K562 (cell line): ENCODE measurements around the gene LRP1B.

Source experiments
- CTCF ChIP-seq, 3 experiments: IDR thresholded peaks in 2 of 3; conservative IDR thresholded peaks in 1 of 3; 2 replicates each; pipeline ENCODE4 v1.5.1; 2011 to 2012; ENCODE audit warnings: low read length in 3 of 3, mild to moderate bottlenecking in 3 of 3, control low read depth in 2 of 3, improper control_type of control experiment in 1 of 3, inconsistent platforms in 1 of 3, low read depth in 1 of 3, mixed read lengths in 1 of 3, moderate library complexity in 1 of 3; ENCODE audit not compliant: insufficient read depth in 2 of 3
- E4F1 ChIP-seq: fragments of 250-450 bp; sonication (Bioruptor Pico); IDR thresholded peaks from 2 replicates; pipeline ENCODE4 v1.5.0; 2021; ENCODE audit warnings: mild to moderate bottlenecking, borderline replicate concordance
- ESRRA ChIP-seq: fragments of 450-650 bp; IDR thresholded peaks from 2 replicates; pipeline ENCODE4 v1.6.1; 2014; ENCODE audit warnings: low read depth, mild to moderate bottlenecking, moderate library complexity, borderline replicate concordance
- EZH2 ChIP-seq: IDR thresholded peaks from 2 replicates; pipeline ENCODE4 v1.6.1; 2012; ENCODE audit warnings: low read depth, mild to moderate bottlenecking, inconsistent platforms, low read length, borderline replicate concordance
- MTA3 ChIP-seq: fragments of 450-650 bp; formaldehyde crosslinking; IDR thresholded peaks from 2 replicates; pipeline ENCODE4 v1.6.1; 2017; ENCODE audit warnings: mild to moderate bottlenecking, borderline replicate concordance
- NFIC ChIP-seq: fragments of 450-650 bp; IDR thresholded peaks from 2 replicates; pipeline ENCODE4 v1.6.1; 2017; ENCODE audit warnings: mild to moderate bottlenecking, inconsistent platforms
- PHTF2 ChIP-seq: fragments of 250-450 bp; sonication (Bioruptor Pico); IDR thresholded peaks from 2 replicates; pipeline ENCODE4 v1.5.0; 2021; ENCODE audit warnings: mild to moderate bottlenecking
- RFX1 ChIP-seq: fragments of 450-650 bp; IDR thresholded peaks from 2 replicates; pipeline ENCODE4 v1.6.1; 2016; ENCODE audit warnings: mild to moderate bottlenecking, moderate library complexity
- RFX7 ChIP-seq: fragments of 250-450 bp; sonication (Bioruptor Pico); IDR thresholded peaks from 2 replicates; pipeline ENCODE4 v1.5.1; 2021; ENCODE audit warnings: mild to moderate bottlenecking
- SIN3A ChIP-seq, 2 experiments: fragments of 150-350 bp in 1 of 2; IDR thresholded peaks; 2 replicates each; pipeline ENCODE4 v1.6.1; 2011 to 2016; ENCODE audit warnings: borderline replicate concordance in 2 of 2, low read depth in 2 of 2, low read length in 2 of 2, mild to moderate bottlenecking in 2 of 2, moderate library complexity in 2 of 2; ENCODE audit not compliant: control insufficient read depth in 1 of 2
- SLC30A9 ChIP-seq: fragments of 250-450 bp; sonication (Bioruptor Pico); IDR thresholded peaks from 2 replicates; pipeline ENCODE4 v1.8.0; 2022; ENCODE audit warnings: mild to moderate bottlenecking, moderate library complexity
- ZBTB17 ChIP-seq: fragments of 450-650 bp; formaldehyde crosslinking; IDR thresholded peaks from 2 replicates; pipeline ENCODE4 v1.4.0; 2020; ENCODE audit warnings: mild to moderate bottlenecking

- TF ChIP-seq RFX1 (no peak), PHTF2 (no peak), SIN3A (IDR thresholded peaks at IDR 0.05; ENCODE audit: borderline replicate concordance in 2 of 2, control insufficient read depth in 1 of 2, low read depth in 2 of 2, low read length in 2 of 2) (no peak), MTA3 (no peak), NFIC (no peak), EZH2 (no peak), E4F1 (CRISPR knock-in tag) (no peak), CTCF (IDR thresholded peaks at IDR 0.05 in 2 of 3, conservative IDR thresholded peaks at IDR 0.05 in 1 of 3; ENCODE audit: insufficient read depth in 2 of 3, low read depth in 1 of 3, low read length in 3 of 3) (no peak), RFX7 (CRISPR knock-in tag) (no peak), ZBTB17 (CRISPR knock-in tag) (no peak), SLC30A9 (CRISPR knock-in tag) (no peak), ESRRA (no peak)
Observed at GRCh38 chr2:141001750-141002149, 1129.1 kb downstream of the LRP1B start.
